Amygdala (tissue), 56 donors: ENCODE measurements around the gene PDE11A.

Experiments used
- DNase-seq, 56 donors: peaks; one replicate each; lab custom pipeline; 2025; lab: John Stamatoyannopoulos, UW

Gene PDE11A

DNA sequence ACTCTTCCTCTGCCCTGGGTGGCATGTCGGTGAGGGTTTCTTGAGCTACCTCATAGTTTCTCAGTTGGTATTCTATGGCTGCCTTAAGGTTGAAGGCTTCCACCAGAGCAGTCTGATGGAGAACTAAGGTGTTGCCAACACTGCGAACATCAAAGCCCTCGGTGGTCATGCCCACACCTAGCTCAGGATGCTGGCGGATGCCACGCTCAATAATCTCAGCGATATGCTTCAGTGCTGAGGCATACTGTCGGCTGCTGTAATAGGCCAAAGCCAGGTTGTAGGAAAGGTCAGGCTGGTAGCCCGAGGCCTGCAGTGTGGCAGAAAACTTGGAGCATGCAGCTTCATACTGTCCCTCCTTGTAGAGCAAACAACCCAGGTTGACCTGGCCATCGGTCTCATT, 454.7 kb downstream of the PDE11A start:
- no peak for DNase-seq

DNA sequence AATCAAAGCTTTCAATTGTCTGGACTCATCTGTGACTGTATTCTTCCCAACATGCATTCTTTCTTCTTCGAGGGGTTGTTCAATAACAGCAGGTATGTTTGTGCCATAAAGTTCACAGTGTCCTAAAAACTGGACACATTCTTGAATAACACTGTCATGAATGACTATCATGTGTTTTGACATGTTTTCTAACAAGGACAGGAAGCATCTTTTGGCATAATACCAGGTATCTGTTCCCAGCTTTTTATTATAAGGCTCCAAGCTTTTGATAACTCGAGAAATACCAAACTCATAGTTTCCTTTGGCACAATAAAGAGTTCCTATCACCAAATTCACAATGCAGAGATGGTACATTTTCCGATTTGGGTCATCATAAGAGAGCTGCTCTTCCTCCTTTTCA, 455.8 kb downstream of the PDE11A start:
- no peak for DNase-seq

DNA sequence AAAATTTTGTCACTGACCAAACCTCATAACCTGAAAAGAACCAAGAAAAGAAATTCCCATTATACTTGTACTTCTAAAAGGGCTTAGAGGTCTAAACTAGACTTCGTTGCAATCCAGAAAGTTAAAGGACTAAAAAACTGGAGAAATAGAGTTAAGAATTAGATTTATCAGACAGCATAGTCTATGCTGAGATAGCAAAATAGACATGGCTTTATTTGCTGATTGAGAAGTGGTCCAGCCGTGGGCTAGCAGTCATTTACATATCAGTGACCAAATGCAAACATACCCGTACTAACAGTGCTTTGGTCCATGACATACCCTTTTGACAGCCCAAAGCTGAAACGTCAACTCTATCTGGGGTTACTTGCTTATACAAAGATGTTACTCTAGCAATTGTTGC, 456.5 kb downstream of the PDE11A start:
- DNase-seq: no peak

DNA sequence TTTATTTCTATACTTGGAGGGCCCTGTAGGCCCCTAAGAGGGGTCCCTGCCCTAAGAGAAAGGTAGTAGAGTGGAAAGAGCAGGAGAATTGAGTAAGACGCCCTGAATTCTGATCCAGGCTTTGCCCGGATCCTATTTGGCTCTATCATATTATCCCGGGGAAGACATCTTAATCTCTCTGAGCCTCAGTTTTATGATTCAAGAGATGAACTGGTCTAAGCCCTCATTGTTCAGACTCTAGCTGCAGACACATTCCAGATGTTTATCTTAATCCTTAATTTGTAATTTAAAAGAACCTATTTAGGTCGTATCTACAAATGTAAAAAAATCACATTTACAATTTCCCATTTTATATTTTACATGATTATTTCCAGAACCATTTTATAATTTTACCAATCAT, 459.9 kb downstream of the PDE11A start:
- DNase-seq: no peak

DNA sequence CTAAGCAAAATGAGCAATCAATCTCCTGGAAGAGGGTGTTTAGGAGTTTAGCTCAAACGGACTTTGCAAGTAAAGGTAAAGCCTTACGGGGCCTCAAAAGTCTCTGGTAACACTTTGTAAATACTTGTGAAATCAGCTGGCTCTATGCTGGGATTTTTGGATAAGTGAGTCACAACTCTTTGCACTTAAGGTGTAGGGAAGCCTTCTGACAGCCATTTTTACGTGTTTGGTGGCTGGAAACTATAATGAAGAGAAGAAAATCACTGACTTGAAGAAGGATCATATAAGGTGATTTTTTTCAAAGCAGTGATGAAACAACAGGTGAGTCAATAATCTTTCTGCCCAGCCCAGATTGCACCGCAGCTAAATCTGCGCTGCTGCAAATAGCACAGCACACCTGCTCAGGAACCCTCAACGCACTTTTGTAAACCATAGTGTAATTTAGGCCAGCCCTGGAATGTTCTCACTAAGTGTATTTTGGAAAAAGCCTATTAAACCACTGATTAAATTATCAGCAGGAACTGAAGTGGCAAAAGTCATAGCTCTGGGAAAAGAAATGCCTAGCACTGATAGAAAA, 461.2 kb downstream of the PDE11A start:
- DNase-seq: no peak

DNA sequence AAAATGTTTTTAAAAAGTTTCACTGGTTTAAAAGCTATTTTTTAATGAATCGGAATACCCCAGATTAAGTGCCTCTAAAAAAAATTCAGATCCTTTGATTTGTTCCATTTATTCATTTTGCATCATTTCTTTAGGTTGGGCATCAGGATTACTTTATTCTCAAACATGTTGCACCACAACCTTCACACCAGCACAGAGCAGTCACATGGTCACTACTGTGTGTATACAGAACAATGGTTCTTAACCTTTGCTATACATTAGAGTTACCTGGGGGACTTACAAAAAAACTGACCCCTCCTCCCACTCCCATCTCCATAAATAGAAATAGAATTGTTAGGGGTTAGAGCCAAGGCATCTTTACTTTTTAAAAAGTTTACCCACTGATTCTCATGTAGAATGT, 461.8 kb downstream of the PDE11A start:
- no peak for DNase-seq

DNA sequence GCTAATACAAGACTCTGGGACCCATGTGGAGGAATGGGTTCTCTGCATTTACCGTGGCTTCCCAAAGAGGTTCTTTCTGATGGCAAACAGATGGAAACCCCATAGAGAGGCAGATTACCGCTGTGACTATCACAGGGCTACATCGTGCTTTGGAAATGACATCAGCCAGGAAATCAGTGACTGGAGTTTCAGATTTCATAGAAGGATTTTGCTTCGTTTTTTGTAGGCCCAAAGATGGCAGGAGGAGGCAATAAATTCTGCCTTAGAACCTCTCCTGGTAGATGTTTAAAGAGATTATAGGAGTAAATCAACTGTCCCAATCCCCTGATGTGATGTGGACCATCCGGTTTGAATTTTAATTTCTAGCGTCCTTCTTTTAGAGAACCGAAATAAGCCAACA, 465.9 kb downstream of the PDE11A start:
- no peak for DNase-seq

DNA sequence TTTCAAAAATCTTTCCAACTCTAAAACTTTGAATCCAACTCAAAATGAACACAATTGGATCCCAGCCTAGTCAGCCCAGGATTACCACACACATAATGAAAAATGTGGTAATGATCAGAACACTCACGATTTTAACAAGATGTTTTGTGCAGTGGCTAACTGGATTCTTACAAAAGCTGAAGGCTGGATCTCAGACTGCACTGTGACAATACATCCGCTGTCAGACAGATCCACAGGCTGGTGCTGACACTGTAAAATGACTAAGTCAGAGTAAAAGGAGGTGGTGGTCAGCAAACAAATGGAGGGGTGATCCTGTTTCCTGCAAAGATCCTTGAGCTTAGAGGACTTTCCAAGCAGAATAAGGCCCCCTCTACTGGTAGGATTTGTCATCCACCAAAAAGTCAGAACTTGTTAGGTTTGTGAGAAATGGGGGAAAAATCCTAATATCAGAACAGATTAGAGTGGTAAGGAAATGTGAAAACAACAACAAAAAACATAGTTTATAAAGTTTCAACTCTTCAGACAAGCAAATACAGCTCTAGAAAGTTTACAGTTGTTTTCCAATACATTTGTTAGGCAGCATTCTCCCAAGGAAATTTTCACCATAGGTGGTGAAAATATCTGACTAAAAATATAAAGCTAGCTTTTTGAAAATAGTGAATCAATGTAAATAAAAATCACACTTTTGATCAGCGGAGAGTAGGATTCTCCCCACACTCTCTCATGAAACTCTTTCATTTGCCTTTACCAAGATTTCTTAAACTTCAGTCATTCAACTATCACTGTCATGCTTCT, 468.1 kb downstream of the PDE11A start:
- peak in 8 of 56 donors; percentile 4 to 38 (median 14) for DNase-seq

DNA sequence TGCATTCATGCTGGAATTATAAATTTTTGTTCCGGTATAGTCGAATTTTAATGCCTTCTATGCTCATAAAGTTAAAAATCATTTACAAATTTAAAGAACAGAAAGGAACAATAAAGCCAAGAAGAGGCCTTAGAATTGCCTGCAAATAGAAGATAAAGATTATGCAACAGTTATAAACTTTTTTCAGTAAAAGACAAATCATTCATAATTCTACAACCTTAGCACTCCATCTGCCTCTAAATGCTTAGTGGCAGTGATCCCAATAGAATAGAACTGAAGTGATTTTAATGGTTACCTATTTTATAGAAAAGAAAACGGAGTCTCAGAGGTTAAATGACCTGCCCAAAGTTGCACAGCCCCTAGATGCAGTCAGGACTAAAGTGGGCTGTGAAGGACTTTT, 468.8 kb downstream of the PDE11A start:
- no peak for DNase-seq

DNA sequence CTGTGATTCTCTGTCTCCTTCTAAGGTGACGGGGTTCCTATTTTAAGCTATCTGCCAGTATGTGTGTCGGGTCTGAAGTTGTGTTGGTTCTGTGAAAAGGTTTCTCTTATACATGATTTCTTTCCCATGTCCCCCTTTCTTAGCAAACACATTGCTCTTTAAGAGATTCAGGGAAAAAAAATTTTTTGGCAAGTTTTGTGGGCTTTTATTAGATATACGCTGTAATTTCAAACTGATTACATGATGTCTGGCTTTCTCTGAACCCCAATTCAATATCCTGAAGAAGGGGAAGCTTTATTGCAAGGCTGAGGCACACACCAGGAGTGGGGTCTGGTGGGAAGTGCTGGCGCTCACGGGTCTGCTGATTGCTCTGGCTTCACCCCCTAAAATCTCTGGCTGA, 469.4 kb downstream of the PDE11A start:
- no peak for DNase-seq

DNA sequence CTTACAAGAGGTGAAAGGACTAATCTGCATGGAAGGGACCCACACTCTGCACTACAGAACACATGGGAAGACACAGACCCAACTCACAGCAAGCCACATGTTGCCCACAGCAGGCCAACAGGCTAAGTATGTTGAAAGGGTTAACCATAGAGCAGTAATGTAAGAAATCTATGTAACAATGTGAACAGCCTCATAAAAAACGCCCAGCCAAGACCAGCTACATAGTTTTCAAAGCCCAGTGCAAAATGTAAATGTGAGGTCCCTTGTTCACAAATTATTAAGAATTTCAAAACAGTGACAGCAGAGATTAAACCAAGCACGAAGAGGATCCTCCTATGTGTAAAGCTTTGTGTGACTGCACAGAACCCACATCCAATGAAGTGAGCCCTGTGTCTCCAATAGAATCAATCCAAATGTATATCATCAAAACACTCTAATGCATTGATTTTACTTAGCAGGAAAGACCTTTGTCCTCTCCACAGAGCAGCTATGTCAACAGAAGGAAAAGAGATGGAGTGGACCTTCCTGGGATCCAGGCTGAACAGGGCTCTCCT, 469.9 kb downstream of the PDE11A start:
- DNase-seq: no peak

DNA sequence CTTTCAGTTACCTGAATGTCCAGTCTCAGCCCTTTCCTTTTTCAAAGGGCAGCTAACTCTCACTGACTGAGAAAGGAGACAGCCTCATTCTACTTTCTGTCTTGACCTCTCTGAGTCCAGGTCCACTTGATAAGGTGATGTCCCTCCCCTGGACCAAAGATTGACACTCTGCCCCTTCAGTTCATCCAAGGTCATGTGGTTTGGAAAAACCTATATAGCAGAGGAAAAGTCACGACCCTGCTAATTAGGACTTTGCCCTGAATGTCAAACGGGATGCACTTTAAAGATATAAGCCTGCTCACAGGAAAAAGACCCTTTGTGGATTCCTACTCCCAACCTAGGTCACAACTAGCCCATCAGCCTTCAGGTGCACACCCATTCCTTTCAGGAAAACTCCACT, 471.7 kb downstream of the PDE11A start:
- no peak for DNase-seq

DNA sequence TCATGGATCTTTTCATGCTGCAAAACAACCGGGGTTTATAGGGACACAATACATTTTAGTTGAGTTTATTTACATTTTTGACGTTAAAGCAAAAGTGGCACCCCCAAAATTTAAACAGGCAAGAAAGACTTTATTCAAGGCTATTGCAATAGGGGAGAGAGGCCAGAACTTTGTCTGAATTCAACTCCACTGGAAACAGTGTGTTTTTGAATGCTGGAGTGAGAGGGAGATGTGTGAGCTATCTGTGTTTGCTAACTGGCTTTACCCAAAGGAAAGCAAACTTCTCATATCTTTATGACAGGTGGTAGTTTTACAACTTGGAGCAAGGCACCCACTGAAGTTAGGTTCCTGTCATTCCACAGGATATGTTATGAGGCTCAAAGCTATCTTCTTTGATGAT, 472.6 kb downstream of the PDE11A start:
- DNase-seq: no peak

DNA sequence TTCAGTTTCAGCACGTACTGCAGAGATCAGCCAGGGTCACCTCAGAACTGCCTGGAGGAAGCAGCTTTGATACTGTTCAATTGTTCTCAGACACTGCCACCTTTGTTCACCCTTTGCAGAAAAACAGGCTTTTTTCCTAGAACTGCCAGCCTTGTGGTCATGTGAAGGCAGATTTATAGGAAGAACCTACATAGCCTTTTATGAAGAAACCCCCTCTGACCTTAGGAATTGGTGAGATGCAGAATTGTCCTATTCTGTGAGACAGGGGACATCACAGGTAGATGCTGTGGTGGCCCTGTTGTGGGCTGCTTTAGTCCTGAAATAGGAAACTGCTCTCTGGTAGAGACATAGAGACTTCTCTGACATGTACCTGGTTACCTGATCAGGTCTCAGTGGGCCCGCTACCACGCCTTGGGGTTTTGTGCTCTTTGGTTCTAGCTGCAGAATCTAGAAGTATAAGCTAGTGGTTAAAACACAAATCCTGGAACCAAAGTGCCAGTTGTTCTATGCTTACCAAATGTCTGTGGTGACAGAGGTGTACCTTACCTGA, 473.4 kb downstream of the PDE11A start:
- DNase-seq: peak in 1 of 56 donors; percentile 15

DNA sequence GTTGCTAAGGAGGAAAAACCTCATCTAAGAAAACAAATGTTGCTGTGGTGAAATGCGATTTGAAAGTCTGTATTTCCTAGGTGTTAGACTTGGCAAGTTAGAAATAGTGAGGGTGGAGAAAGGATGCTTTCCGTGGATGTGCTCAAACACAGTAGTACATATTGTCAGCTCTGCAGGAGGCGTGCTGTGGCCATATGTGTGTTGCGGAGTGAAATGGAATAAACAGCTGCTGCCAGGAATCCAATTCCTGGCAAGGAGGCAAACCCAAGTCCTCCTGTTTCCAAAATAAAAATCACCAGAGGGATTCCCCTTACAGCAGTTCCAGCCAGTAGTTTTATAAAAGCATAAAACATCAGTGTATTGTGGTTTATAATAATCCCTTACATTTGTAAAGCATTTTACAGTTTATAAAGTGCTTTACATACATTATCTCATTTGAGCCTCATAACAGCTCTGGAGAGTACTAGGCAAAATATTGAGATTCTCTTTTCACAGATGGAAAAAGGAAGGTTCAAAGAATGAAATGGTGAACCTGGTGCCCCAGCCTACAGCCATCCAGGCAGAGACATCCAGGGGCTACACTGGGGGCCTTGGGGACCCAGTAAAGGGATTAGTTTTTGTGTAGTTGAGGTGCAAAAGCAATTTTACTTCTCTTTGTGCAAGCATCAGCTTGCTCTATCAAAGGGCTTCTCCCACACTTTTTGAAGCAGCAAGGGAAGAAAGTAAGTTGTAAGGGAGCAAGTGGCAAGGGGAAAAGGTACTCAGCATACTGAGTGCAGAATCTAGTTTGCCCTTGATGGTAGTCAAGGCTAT, 474.0 kb downstream of the PDE11A start:
- DNase-seq: peak in 22 of 56 donors; percentile 4 to 64 (median 14)

DNA sequence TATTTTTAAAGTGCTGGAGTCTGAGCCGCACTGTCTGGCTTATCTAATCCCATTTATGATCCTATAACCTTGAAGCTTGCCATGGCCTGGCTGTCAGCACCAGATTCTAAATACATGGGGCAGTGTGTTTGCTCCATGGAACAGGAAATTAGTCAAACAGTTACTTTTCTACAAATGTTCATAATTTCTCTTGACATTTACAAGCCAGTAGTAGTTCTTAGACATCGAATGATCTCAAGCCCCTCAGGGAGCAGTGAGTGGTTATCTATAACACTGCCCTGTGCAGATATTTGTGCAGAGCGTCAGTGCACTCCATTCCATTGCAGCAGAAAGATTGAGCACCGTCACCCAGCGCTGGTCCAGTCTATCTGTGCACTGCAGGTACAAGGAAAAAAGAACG, 474.8 kb downstream of the PDE11A start:
- no peak for DNase-seq

DNA sequence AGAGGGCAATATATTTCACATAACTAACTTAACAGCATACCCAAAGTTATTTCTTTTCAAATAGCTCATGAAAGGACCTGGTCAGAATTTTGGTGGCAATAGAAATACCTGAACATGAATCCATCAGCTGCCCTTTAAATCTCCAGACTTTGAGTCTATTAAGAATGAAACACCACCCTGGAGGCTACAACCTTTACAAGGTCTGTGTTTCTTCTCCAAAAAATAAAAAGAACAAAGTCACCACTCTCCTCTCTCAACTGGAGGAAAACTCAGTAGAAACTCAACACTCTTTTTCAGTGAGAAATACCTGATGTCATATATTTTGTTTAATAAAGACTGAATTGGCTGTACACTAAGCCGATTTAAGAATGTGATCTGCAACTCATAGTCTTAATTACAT, 475.7 kb downstream of the PDE11A start:
- DNase-seq: no peak

DNA sequence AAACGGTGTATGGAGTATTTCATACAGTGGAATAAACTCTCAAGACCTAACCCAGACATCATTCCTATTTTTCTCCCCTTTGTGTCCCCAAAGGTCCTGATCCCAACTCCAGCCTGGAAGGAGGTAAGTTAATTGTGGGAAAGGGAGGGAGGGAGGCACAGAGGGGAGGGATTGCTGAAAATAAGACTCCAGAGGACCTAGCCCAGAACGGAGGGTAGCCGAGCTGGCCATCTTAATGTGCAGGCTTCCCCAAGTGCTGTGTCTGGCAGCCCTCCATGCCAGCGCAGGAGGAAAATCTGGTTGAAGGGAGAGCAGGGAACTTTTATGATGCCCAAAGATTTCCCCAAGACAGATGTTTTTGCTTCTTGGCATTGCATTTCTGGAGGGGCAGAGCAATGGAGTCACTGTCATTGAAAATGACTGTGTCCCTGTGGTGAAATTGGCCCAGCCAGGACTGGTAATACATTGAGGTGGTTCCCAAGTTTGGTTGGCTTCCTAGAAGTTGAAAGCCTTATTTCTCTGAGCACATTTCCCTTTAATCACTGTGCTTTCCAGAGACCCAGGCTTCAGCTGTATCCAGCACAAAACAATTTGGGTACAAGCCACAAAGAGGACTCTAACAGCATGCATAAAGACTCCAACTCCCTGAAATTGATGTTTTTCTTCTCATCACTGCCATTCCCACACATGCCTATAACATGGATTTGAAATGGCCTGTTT, 477.3 kb downstream of the PDE11A start:
- DNase-seq: peak in 4 of 56 donors; percentile 4 to 24 (median 9)

DNA sequence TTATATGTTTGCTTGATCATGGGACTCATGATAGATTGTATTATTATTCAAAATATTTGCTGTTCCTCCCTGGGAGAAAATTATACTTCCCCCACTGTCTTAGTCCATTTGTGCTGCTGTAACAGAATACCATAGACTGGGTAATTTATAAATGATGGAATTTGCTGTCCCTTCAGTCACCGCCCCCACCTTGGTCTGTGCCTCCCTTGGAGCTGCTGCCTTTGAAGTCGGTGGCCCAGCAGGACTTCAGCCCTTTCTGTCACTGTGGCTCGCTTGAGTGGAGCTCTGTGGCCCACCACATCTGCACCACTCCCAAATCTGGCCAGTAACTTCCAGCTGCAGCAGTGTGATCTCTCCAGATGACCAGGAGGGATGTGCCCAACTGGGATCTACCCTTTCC, 479.2 kb downstream of the PDE11A start:
- no peak for DNase-seq

DNA sequence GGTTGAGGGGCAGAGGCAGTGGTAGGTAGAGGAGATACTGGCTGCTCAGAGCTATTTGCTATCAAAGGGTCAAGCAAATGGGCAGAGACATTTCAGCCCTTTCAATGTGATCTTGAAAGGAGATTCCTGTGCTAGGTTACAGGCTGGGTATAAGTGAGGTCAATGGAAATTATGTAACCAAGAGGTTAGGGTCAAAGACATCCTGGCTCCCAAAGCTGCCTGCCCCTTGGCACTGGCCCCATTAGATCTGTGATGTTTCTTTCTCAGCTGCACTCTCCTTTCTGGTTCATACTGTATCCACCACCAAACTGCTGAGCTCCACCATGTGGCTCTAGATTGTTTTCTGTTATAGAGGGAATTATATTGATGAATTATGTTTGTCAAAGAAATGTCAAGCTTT, 479.6 kb downstream of the PDE11A start:
- no peak for DNase-seq
